Stimulated activated CD4-positive, alpha-beta T cell treated with anti-CD3 and anti-CD28 coated beads, Interleukin-4, amount 100 ng/mL, for 48 hours (primary cell): ENCODE results near the gene NRK.
"Not testable (repeated sequence)": the region's sequence is repeated elsewhere in the genome, so short reads cannot be mapped to it uniquely, and the experiment has no call there.

Source experiments
- DNase-seq, 2 donors: peaks; one replicate each; pipeline ENCODE4 v3.0.0-alpha.2; 2020; ENCODE audit warnings: low read depth in 2 of 2

NRK gene, protein sequence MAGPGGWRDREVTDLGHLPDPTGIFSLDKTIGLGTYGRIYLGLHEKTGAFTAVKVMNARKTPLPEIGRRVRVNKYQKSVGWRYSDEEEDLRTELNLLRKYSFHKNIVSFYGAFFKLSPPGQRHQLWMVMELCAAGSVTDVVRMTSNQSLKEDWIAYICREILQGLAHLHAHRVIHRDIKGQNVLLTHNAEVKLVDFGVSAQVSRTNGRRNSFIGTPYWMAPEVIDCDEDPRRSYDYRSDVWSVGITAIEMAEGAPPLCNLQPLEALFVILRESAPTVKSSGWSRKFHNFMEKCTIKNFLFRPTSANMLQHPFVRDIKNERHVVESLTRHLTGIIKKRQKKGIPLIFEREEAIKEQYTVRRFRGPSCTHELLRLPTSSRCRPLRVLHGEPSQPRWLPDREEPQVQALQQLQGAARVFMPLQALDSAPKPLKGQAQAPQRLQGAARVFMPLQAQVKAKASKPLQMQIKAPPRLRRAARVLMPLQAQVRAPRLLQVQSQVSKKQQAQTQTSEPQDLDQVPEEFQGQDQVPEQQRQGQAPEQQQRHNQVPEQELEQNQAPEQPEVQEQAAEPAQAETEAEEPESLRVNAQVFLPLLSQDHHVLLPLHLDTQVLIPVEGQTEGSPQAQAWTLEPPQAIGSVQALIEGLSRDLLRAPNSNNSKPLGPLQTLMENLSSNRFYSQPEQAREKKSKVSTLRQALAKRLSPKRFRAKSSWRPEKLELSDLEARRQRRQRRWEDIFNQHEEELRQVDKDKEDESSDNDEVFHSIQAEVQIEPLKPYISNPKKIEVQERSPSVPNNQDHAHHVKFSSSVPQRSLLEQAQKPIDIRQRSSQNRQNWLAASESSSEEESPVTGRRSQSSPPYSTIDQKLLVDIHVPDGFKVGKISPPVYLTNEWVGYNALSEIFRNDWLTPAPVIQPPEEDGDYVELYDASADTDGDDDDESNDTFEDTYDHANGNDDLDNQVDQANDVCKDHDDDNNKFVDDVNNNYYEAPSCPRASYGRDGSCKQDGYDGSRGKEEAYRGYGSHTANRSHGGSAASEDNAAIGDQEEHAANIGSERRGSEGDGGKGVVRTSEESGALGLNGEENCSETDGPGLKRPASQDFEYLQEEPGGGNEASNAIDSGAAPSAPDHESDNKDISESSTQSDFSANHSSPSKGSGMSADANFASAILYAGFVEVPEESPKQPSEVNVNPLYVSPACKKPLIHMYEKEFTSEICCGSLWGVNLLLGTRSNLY (N-terminal part only)

GRCh38 chrX:105822138-105823091, at the start of gene NRK:
Gene NRK (plus strand): TSS chrX:105822539. CDS start chrX:105822846, 307 bp downstream.
- no peak for DNase-seq

- no peak for DNase-seq
These were observed 48.5 kb upstream of the NRK start for GRCh38 chrX:105773801-105774200.

DNA sequence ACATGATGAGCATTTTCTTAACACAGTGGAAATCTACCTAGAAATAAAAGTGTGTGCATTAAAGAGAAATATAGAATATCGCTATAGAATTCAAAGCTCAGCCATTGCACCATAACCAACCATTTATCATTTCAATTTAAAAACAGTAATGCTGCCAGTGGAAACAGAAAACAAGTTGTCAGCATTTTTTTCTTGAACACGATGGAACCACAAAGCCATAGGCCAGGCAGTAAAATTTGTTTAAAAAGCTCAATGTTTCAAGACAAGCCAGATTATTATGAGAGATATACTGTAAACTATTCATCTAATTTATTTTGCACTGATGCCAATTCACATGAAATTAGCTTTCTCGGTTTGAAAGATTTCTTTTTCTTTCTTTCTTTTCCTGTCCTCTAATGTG, 46.7 kb upstream of the NRK start:
- DNase-seq, result no peak

DNA sequence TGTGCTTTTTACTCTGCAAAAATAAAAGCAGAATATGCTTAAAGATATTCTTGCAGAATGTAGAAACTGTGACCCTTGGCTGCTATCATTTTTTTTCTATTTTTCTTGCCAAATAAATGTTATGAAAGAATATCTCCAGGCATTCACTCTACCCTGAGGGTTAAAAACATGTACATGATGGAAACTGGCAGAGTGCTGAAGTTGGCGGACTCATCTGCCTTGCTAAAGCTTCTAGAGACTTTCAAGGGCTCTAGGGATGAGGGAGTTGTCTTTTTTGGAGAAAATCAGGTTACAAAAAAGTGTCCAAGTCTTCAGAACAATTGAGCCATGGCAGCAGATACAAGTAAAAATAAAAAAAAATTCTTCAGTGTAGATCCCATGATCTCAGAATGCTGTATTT, 40.5 kb upstream of the NRK start:
- no peak for DNase-seq

DNA sequence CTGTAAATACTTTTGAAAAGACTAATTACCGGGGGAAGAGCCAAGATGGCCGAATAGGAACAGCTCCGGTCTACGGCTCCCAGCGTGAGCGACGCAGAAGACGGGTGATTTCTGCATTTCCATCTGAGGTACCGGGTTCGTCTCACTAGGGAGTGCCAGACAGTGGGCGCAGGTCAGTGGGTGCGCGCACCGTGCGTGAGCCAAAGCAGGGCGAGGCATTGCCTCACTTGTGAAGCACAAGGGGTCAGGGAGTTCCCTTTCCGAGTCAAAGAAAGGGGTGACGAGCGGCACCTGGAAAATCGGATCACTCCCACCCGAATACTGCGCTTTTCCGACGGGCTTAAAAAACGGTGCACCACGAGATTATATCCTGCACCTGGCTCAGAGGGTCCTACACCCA, 25.5 kb upstream of the NRK start:
- DNase-seq, result not testable (repeated sequence)

- DNase-seq, result no peak
These were observed 18.4 kb upstream of the NRK start for GRCh38 chrX:105803891-105804290.

- not testable (repeated sequence) for DNase-seq
These were observed 16.7 kb upstream of the NRK start for GRCh38 chrX:105805655-105806054.

GRCh38 chrX:105816517-105816916, 5.8 kb upstream of the NRK start:
- DNase-seq, result no peak

DNA sequence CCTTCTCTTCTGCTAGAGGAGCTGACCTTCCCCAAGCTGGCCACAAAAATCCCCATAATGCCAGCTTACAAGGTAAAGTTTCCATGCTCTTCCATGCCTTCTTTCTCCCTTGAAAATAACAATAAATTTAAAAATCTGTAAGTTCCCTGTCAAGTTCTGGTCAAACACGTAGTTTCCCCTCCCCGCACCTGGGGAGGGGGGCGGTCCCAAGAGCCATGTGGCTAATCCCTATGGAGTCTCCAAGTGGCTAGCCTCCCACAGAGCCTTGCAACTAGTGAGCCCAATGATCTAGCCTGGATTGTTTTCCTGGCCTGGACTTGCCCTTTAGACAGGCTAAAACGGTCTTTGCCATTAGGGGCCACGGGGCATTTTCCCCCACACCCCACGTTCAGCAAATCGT, 2.1 kb upstream of the NRK start:
- DNase-seq, result no peak

- no peak for DNase-seq
These were observed 743 bp upstream of the NRK start for GRCh38 chrX:105821471-105822121.

- DNase-seq, result no peak
These were observed 735 bp downstream of the NRK start for GRCh38 chrX:105823092-105823455.

DNA sequence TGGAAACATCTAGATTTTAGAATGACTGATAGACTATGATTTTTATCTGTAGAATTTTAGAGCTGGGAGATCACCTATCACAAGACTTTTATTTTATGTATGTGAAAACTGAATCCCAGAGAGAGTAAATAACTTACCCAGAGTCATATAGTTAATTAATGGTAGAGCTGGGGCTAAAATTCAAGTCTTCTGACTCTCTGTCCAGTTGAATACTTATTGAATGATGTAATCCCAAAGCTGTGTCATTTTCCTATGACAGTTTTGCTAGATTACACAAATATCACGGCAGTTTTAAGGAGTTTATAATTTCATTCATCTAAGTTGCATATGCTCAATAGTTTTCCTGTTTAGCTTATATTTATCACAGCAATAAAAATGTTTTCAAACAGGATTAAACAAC, 6.7 kb downstream of the NRK start:
- DNase-seq, result no peak

DNA sequence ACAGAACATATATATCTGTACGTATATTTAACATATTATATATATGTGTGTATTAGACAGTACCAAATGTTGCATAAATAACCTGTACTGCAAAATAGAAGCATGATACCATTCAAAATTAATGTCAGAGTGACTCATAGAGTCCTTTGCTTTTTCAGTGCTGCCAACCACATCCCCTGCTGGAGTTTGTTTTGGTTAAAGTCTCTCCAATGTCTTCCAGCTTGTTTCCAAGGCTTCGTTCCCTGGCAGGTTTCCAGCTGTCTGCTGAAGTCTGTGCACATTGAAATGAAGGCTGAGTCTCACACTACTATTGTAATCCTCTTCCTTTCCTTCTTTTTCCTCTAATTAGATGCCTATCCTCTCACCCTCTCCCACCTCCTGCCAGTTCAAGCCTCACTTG, 14.9 kb downstream of the NRK start:
- DNase-seq, result no peak

DNA sequence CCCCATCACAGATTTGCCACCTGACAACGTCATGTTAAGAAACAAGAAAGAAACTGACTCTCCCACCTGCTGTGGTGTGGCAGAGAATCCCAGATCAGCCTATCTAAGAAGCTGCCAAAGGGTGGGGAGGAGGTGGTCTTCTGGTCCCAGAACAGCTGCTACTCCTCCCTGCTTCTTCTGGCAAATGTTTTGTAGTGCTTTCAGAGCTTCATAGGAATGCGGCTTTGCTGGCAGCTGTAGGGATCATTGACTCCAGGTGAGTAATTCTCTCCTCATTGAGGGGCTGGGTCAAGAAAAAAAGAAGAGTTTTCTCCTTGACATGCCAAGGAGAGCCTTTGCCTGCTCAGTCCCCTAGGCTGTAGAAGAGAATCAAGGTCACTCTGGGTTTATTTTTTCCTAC, 23.3 kb downstream of the NRK start:
- no peak for DNase-seq

GRCh38 chrX:105850100-105850499, 27.8 kb downstream of the NRK start:
- not testable (repeated sequence) for DNase-seq

DNA sequence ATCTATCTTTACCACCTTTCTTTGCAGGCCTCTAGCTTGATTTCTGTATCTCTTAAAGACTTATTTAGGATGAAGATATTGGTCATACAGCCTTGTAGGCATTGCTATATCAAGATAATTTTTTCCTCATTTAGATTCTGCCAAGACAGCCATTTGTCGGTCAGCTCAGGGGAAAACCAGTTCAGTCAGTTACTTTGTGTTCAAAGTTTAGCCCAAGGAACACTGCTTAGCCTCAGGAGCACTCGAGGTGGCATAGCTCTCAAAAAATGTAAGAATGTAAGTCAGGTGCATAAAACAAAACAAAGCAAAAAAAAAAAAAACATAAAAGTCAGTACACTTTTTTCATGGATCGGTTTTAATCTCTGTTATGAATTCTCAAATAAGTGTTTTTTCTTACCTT, 43.4 kb downstream of the NRK start:
- no peak for DNase-seq

- no peak for DNase-seq
These were observed 47.4 kb downstream of the NRK start for GRCh38 chrX:105869701-105870100.

- DNase-seq, result no peak
These were observed 48.1 kb downstream of the NRK start for GRCh38 chrX:105870445-105870844.

- no peak for DNase-seq
These were observed 50.6 kb downstream of the NRK start for GRCh38 chrX:105872941-105873340.

DNA sequence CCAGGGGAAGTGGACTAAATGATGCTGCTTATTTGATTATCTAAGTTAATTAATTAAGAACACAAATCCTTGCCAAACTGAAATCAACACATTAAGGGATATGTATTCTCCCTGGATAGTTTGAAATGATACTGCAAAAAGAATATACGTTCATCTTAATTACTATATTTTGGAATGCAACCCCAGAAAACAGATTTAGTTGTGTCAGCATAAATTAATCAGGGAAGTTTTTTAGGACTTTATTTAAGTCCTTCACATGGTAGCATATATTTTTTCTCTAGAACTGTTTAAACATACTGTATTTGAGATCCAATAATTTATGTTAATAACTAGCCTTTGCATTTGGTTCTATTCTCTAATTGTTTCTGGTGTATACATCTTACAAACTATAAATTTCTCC, 52.5 kb downstream of the NRK start:
- no peak for DNase-seq

DNA sequence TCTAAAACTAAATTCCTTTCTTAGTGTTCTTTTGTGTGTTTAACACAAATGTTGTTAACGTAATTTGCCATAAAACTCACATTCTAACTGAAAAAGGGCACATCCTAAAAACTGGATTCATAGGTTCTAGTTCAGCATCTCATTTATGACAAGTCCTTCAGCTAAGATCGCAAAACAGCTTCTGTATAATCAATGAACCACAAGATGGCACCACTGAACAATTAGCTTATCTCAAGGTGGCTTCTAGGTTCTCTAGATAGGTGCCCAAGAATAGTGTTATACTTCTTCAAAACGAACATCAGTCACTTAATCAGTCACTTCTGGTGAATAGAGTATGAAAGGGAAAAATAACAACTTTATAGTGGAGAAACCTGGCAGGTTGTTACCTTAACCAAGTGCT, 54.3 kb downstream of the NRK start:
- no peak for DNase-seq
